Measurements from ENCODE around the gene TUBGCP5.

Gene TUBGCP5

DNA sequence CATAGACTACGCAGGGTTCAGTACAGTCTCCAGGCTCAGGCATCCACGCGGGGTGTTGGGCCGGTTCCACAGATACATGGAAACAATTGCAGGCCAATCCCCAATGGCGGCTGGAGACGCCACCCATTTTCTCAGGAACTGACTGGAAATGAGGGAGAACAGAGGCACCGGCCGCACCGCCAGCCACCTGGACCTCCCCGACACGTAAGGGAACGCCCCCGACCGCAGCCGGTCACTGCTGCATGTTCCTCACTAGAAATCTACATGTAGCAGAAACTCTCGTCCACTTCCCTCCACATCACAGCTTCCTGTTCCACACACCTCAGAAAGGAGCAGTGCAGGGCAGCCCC is 88.4 kb downstream of the TUBGCP5 start:
- no peak for DNase-seq

DNA sequence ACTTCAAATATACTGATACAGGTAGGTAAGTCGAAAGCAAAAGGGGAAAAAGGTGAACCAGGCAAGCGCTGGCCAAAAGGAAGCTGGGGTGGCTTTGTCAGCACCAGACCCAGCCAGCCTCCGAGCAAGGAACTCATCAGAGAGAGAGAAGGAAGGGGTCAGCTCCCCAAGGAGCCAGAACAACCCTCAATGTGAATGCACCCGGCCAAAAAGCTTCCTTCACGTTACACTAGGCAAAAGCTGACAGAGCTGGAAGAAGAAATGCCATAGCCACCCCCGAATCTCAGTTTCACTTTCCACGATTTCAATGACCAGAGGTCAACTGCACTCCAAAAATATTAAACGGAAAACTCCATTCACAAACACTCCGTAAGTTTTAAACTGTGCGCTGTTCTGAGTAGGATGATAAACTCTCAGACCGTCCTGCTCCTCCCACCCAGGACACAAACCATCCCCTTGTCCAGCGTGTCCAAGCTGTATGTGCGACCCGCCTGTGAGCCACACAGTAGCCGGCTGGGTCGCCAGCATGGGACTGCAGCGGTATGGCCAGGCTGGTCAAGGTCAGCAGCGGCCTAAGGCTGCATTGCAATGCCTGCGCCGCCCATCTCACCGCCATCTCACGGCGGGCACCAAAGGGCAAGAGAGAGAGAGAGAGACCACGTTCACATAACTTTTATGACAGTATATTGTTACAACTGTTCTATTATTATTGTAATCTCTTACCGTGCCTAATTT is 88.9 kb downstream of the TUBGCP5 start:
- DNase-seq: no peak

All from islet precursor cell (in vitro differentiated cells).